ENCODE measurements around the gene UGP2. TPM values are rescaled to one million over a fixed set of nuclear protein-coding genes. Genes with fewer than 3 reads are reported as not detected.

The UGP2 gene
- total RNA-seq, 1 experiment from 2014 or later = 883 TPM

DNA sequence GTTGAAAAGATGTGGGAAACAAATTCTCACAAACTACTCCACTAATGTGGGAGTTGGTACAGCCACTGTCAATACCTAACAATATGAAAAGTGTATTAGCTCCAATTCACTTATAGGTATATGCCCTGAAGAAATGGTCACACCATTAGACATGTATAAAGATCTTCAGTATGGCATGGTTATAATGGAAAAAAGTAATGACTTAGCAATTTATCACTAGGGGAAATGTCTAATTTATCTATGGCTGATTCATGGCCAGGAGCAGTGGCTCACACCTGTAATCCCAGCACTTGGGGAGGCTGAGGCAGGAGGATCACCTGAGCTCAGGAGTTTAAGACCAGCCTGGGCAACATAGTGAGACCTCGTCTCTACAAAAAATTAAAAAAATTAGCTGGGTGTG, 52.5 kb downstream of the UGP2 start:
- no peak overlapping the region for H3K23ac ChIP-seq (ENCODE audit: insufficient read length, low read depth, low read length)
- no peak overlapping the region for H4K8ac ChIP-seq (replicated peaks; ENCODE audit: insufficient read length, low read depth, low read length)
- Mint-ChIP-seq H3K27ac (peak overlapping the region in 2 of 3 experiments; percentile 7 to 99; a peak in 3 of 7 replicates), H3K9me3 (no peaks in the 10 kb centered on the region), H3K4me3 (no peak overlapping the region), H3K4me1 (peaks cover 2 to 5% of the 10 kb centered on the region in 2 experiments), H3K36me3 (ENCODE audit: insufficient read depth in 1 of 3, low read depth in 3 of 3) (peaks cover 17 to 58% (median 40%) of the 10 kb centered on the region in 3 experiments), H3K27me3 (ENCODE audit: low read depth) (no peaks in the 10 kb centered on the region; the same call in 1 of the 2 replicates)
- no peaks in the 10 kb centered on the region for H3K79me1 ChIP-seq (ENCODE audit: insufficient read depth, low read depth, low read length, poor library complexity, severe bottlenecking)
- H3K9ac ChIP-seq (ENCODE audit: extremely low read depth, insufficient read length, low read length) = no peak overlapping the region
- no peak overlapping the region for H2BK20ac ChIP-seq (ENCODE audit: low read depth, low read length, poor library complexity, severe bottlenecking)
- H3K27me3 ChIP-seq (ENCODE audit: insufficient read depth, low read length) = no peaks in the 10 kb centered on the region
- H3K14ac ChIP-seq (ENCODE audit: insufficient read depth, low read length) = no peak overlapping the region
- H2BK120ac ChIP-seq (ENCODE audit: low read depth, low read length, poor library complexity, severe bottlenecking) = no peak overlapping the region
- H2BK5ac ChIP-seq (ENCODE audit: insufficient read length, low read length) = no peak overlapping the region
- no peak overlapping the region for H4K91ac ChIP-seq (ENCODE audit: insufficient read length, low read depth, low read length)
- no peaks in the 10 kb centered on the region for H3K9me3 ChIP-seq (ENCODE audit: control insufficient read depth, low read depth, low read length)
- no peaks in the 10 kb centered on the region for H3K79me2 ChIP-seq (ENCODE audit: insufficient read depth, low read length)
- no peak overlapping the region for H3T11ph ChIP-seq (ENCODE audit: low read length)
- no peak overlapping the region for H2AFZ ChIP-seq (ENCODE audit: low read length)
- no peak overlapping the region for H3K56ac ChIP-seq (ENCODE audit: insufficient read length, low read depth, low read length)
- H2BK15ac ChIP-seq (ENCODE audit: low read depth, low read length) = no peak overlapping the region
- H3K4me2 ChIP-seq (ENCODE audit: insufficient read depth, insufficient read length, low read length) = no peak overlapping the region
- H2AK5ac ChIP-seq (ENCODE audit: insufficient read length, low read length) = no peak overlapping the region
- no peak overlapping the region for H3K27ac ChIP-seq (ENCODE audit: insufficient read length, low read depth, low read length)
- no peak overlapping the region for H2BK12ac ChIP-seq (ENCODE audit: insufficient read length, low read depth, low read length)
- WGBS (ENCODE audit: extremely low coverage, insufficient read length, low lambda C conversion rate) = no CpG with 5 or more reads among the region's 1 CpG
- no peaks in the 10 kb centered on the region for H3K23me2 ChIP-seq (ENCODE audit: insufficient read length, low read depth, low read length, poor library complexity, severe bottlenecking)
- no peak overlapping the region for H4K5ac ChIP-seq (ENCODE audit: insufficient read length, low read depth, low read length)
- no peak overlapping the region for H3K18ac ChIP-seq (ENCODE audit: insufficient read length, low read depth, low read length)
- no peak overlapping the region for H3K4ac ChIP-seq (ENCODE audit: low read depth, low read length)
- no peaks in the 10 kb centered on the region for H3K4me1 ChIP-seq (ENCODE audit: insufficient read depth, low read length)
- no peaks in the 10 kb centered on the region for H4K20me1 ChIP-seq (ENCODE audit: control insufficient read depth, insufficient read depth, insufficient read length)
- no peak for DNase-seq
- TF ChIP-seq, protein P1, sequence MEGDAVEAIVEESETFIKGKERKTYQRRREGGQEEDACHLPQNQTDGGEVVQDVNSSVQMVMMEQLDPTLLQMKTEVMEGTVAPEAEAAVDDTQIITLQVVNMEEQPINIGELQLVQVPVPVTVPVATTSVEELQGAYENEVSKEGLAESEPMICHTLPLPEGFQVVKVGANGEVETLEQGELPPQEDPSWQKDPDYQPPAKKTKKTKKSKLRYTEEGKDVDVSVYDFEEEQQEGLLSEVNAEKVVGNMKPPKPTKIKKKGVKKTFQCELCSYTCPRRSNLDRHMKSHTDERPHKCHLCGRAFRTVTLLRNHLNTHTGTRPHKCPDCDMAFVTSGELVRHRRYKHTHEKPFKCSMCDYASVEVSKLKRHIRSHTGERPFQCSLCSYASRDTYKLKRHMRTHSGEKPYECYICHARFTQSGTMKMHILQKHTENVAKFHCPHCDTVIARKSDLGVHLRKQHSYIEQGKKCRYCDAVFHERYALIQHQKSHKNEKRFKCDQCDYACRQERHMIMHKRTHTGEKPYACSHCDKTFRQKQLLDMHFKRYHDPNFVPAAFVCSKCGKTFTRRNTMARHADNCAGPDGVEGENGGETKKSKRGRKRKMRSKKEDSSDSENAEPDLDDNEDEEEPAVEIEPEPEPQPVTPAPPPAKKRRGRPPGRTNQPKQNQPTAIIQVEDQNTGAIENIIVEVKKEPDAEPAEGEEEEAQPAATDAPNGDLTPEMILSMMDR (conservative IDR thresholded peaks at IDR 0.05) = no peak

All from H9 (cell line).